Germinal center (tissue), 1 donor: ENCODE results near the gene SPATC1L.

Experiments
- DNase-seq: peaks from one replicate; pipeline ENCODE4 v3.0.0; 2012; ENCODE audit warnings: mixed read lengths, low spot score

Gene SPATC1L

GRCh38 chr21:46161633-46162592 is 22.3 kb downstream of the SPATC1L start:
- DNase-seq = no peak

- no peak for DNase-seq
These were observed 23.2 kb downstream of the SPATC1L start for GRCh38 chr21:46160907-46161632.

GRCh38 chr21:46160657-46160906 is 23.7 kb downstream of the SPATC1L start:
- DNase-seq = no peak

GRCh38 chr21:46159841-46160656 is 24.2 kb downstream of the SPATC1L start:
- DNase-seq = no peak

GRCh38 chr21:46159390-46159789 is 24.9 kb downstream of the SPATC1L start:
- DNase-seq = no peak

GRCh38 chr21:46158666-46159300 is 25.5 kb downstream of the SPATC1L start:
- no peak for DNase-seq

- no peak for DNase-seq
These were observed 26.2 kb downstream of the SPATC1L start for GRCh38 chr21:46157987-46158451.

- DNase-seq = no peak
These were observed 26.8 kb downstream of the SPATC1L start for GRCh38 chr21:46157396-46157986.

GRCh38 chr21:46156678-46157077 is 27.6 kb downstream of the SPATC1L start:
- no peak for DNase-seq

GRCh38 chr21:46156378-46156645 is 27.9 kb downstream of the SPATC1L start:
- no peak for DNase-seq

- DNase-seq = no peak
These were observed 28.5 kb downstream of the SPATC1L start, which contains the start of gene FTCD for GRCh38 chr21:46155514-46156377. FTCD (minus strand) TSS chr21:46155579; CDS start chr21:46155523, 56 bp downstream.

GRCh38 chr21:46154955-46155513 is 29.2 kb downstream of the SPATC1L start:
- DNase-seq = no peak

GRCh38 chr21:46154155-46154954 is 29.9 kb downstream of the SPATC1L start:
- DNase-seq = no peak

GRCh38 chr21:46153247-46154154 is 30.8 kb downstream of the SPATC1L start:
- peak; percentile 57 for DNase-seq

GRCh38 chr21:46152927-46153246 is 31.4 kb downstream of the SPATC1L start:
- no peak for DNase-seq

GRCh38 chr21:46151989-46152926 is 32.0 kb downstream of the SPATC1L start:
- DNase-seq = no peak

GRCh38 chr21:46151261-46151988 is 32.8 kb downstream of the SPATC1L start:
- no peak for DNase-seq
